CD4-positive, alpha-beta T cell (primary cell): ENCODE data around the gene NAIF1. TPM values are rescaled to one million over a fixed set of nuclear protein-coding genes. Genes with fewer than 3 reads are reported as not detected.

ENCODE experiments used
- ATAC-seq: fragments of 200-7000 bp; cut with Tn5 transposase; one replicate; pipeline ENCODE4 v1.10.0; 2022; ENCODE audit warnings: mild to moderate bottlenecking; ENCODE audit not compliant: poor library complexity
- CTCF ChIA-PET: fragments of 350-600 bp; sonication (Branson Sonifier 250); formaldehyde crosslinking; loops from one replicate; lab custom pipeline; 2021; ENCODE audit warnings: antibody characterized with exemption, inconsistent platforms; lab: Charles Lee
- POLR2A ChIA-PET: fragments of 350-600 bp; sonication (Branson Sonifier 250); formaldehyde crosslinking; loops from one replicate; lab custom pipeline; 2021; ENCODE audit warnings: antibody characterized with exemption, inconsistent platforms; lab: Charles Lee
- DNase-seq, 14 experiments: peaks; one replicate each; pipeline ENCODE4 v3.0.0-alpha.2; 2013 to 2020; ENCODE audit warnings: mixed read lengths in 2 of 14
- H3K27ac ChIP-seq, 2 donors: one replicate each; pipeline versions ENCODE4 v1.5.1 to v1.7.0; 2013; ENCODE audit warnings: low read length in 2 of 2, low read depth in 1 of 2, mild to moderate bottlenecking in 1 of 2
- H3K27me3 ChIP-seq, 2 experiments: 1 replicate in 1 of 2; 2 replicates in 1 of 2; pipeline versions ENCODE4 v1.6.1 to v1.7.0; 2013; ENCODE audit warnings: low read length in 2 of 2, control low read depth in 1 of 2, mild to moderate bottlenecking in 1 of 2, moderate library complexity in 1 of 2; ENCODE audit not compliant: insufficient read depth in 2 of 2, control insufficient read depth in 1 of 2
- H3K36me3 ChIP-seq: one replicate; pipeline ENCODE4 v1.6.1; 2013; ENCODE audit warnings: low read length, control low read depth; ENCODE audit not compliant: insufficient read depth
- H3K4me1 ChIP-seq: one replicate; pipeline ENCODE4 v1.6.1; 2013; ENCODE audit warnings: low read length, control low read depth; ENCODE audit not compliant: insufficient read depth
- H3K4me3 ChIP-seq: one replicate; pipeline ENCODE4 v1.5.1; 2013; ENCODE audit warnings: mild to moderate bottlenecking, low read length, moderate library complexity
- H3K9me3 ChIP-seq, 2 experiments: 1 replicate in 1 of 2; 2 replicates in 1 of 2; pipeline versions ENCODE4 v1.6.1 to v1.7.0; 2013; ENCODE audit warnings: low read length in 2 of 2, mild to moderate bottlenecking in 2 of 2, control low read depth in 1 of 2, moderate library complexity in 1 of 2; ENCODE audit not compliant: control insufficient read depth in 1 of 2, insufficient read depth in 1 of 2
- H3K27ac Mint-ChIP-seq: one replicate; pipeline ENCODE4 v1.8.0; 2020; ENCODE audit warnings: mixed read lengths
- H3K27me3 Mint-ChIP-seq: one replicate; pipeline ENCODE4 v1.8.0; 2021; ENCODE audit warnings: mixed read lengths
- H3K36me3 Mint-ChIP-seq: one replicate; pipeline ENCODE4 v1.8.0; 2021; ENCODE audit warnings: low read depth, mixed read lengths
- H3K4me1 Mint-ChIP-seq: one replicate; pipeline ENCODE4 v1.8.0; 2021; ENCODE audit warnings: low read depth, mixed read lengths
- H3K4me3 Mint-ChIP-seq: one replicate; pipeline ENCODE4 v1.8.0; 2020; ENCODE audit warnings: mild to moderate bottlenecking, mixed read lengths
- H3K9me3 Mint-ChIP-seq: one replicate; pipeline ENCODE4 v1.8.0; 2020; ENCODE audit warnings: mixed read lengths
- CTCF ChIP-seq: fragments of 200-600 bp; IDR thresholded peaks from one replicate; pipeline ENCODE4 v1.8.0; 2022; ENCODE audit warnings: antibody characterized with exemption, mild to moderate bottlenecking
- intact Hi-C, 2 experiments: fragments of 100-400 bp; cut with DNase I in 1 of 2; cut with micrococcal nuclease in 1 of 2; formaldehyde crosslinking; loops; one replicate each; pipeline versions ENCODE4 v1.15.1 to v1.9.0; 2023 to 2025; cut with DNase I, micrococcal nuclease
- total RNA-seq, 174 experiments: library from RNA in 2 of 174; stranded (reverse) in 2 of 174; gene quantifications; one replicate each; pipeline ENCODE4 v1.2.3 and lab custom pipeline; 2021 to 2026

NAIF1 gene
- total RNA-seq, 2 experiments from 2014 or later, result 11.5 to 16.8 TPM

GRCh38 chr9:128027705-128028104 lies 39.4 kb downstream of the NAIF1 start:
- Histone ChIP-seq H3K9me3 (no peaks in the 10 kb centered on the region), H3K27me3 (no peaks in the 10 kb centered on the region), H3K4me1 (peaks cover 100% of the 10 kb centered on the region), H3K27ac (peak overlapping the region; percentile 93 to 94), H3K36me3 (no peaks in the 10 kb centered on the region), H3K4me3 (no peak overlapping the region)
- Mint-ChIP-seq H3K27me3 (no peaks in the 10 kb centered on the region), H3K4me3 (peak overlapping the region; percentile 80), H3K4me1 (peaks cover 88% of the 10 kb centered on the region), H3K9me3 (no peaks in the 10 kb centered on the region), H3K36me3 (no peaks in the 10 kb centered on the region), H3K27ac (peak overlapping the region; percentile 94)
- ATAC-seq (no peak), DNase-seq (no peak)
- ChIA-PET CTCF (interaction anchor here (0.6 to 6.4 kb wide), 8 partner anchors 7 to 84 kb away, joined by 3 to 41 read pairs (median 5); partner anchors contain the start of genes EEIG1, NAIF1 and SLC25A25), POLR2A (interaction anchor here (1.0 to 21.3 kb wide), 12 partner anchors 18 to 90 kb away, joined by 3 to 1020 read pairs (median 10); partner anchors contain the start of genes DPM2, EEIG1, NAIF1 and SLC25A25)
- no peak for TF ChIP-seq CTCF
- intact Hi-C loops, result loop anchor here (1.0 to 2.0 kb wide), 4 partner anchors 46 to 85 kb away; partner anchors contain the start of gene EEIG1 (in 1 of the 2)

GRCh38 chr9:128026773-128027541 lies 40.2 kb downstream of the NAIF1 start:
- H3K27ac Mint-ChIP-seq, result peak overlapping the region; percentile 94
- ATAC-seq (peak; percentile 10), DNase-seq (peak in 13 of 14 experiments; percentile 30 to 75 (median 48))
- H3K4me1 Mint-ChIP-seq, result peaks cover 92% of the 10 kb centered on the region
- no peaks in the 10 kb centered on the region for H3K36me3 Mint-ChIP-seq
- H3K36me3 ChIP-seq, result no peaks in the 10 kb centered on the region
- no peaks in the 10 kb centered on the region for H3K9me3 ChIP-seq
- H3K27me3 Mint-ChIP-seq, result no peaks in the 10 kb centered on the region
- peak overlapping the region; percentile 80 for H3K4me3 Mint-ChIP-seq
- intact Hi-C loops, result loop anchor here in 1 of 2 experiments (1.0 to 2.0 kb wide), 5 partner anchors 20 to 84 kb away; partner anchors contain the start of genes EEIG1 and NAIF1
- H3K27me3 ChIP-seq, result no peaks in the 10 kb centered on the region
- peak overlapping the region; percentile 93 to 94 for H3K27ac ChIP-seq
- no peaks in the 10 kb centered on the region for H3K9me3 Mint-ChIP-seq
- H3K4me3 ChIP-seq, result peak overlapping the region; percentile 50
- ChIA-PET CTCF (interaction anchor here (0.6 to 6.4 kb wide), 10 partner anchors 8 to 84 kb away, joined by 3 to 41 read pairs (median 4); partner anchors contain the start of genes EEIG1, NAIF1 and SLC25A25), POLR2A (interaction anchor here (0.6 to 21.3 kb wide), 19 partner anchors 8 to 229 kb away, joined by 3 to 1020 read pairs (median 8); partner anchors contain the start of genes DPM2, EEIG1, NAIF1 and SLC25A25)
- no peak for TF ChIP-seq CTCF
- H3K4me1 ChIP-seq, result peaks cover 100% of the 10 kb centered on the region

- no peaks in the 10 kb centered on the region for H3K27me3 ChIP-seq
- Mint-ChIP-seq H3K27ac (peak overlapping the region; percentile 94), H3K36me3 (no peaks in the 10 kb centered on the region), H3K9me3 (no peaks in the 10 kb centered on the region), H3K4me1 (peaks cover 92% of the 10 kb centered on the region), H3K4me3 (peak overlapping the region; percentile 80), H3K27me3 (no peaks in the 10 kb centered on the region)
- ChIA-PET POLR2A (interaction anchor here (0.7 to 21.3 kb wide), 16 partner anchors 8 to 229 kb away, joined by 3 to 1020 read pairs (median 10); partner anchors contain the start of genes EEIG1, NAIF1 and SLC25A25), CTCF (interaction anchor here (0.9 to 6.4 kb wide), 6 partner anchors 9 to 291 kb away, joined by 3 to 41 read pairs (median 4); partner anchors contain the start of genes EEIG1 and TOR2A)
- no peaks in the 10 kb centered on the region for H3K9me3 ChIP-seq
- intact Hi-C loops, result loop anchor here in 1 of 2 experiments (1.0 to 2.0 kb wide), 5 partner anchors 19 to 84 kb away; partner anchors contain the start of genes EEIG1 and NAIF1
- peak overlapping the region; percentile 93 to 94 for H3K27ac ChIP-seq
- DNase-seq (peak; percentile 75 to 96 (median 81)), ATAC-seq (peak; percentile 69)
- H3K4me1 ChIP-seq, result peaks cover 100% of the 10 kb centered on the region
- no peaks in the 10 kb centered on the region for H3K36me3 ChIP-seq
- H3K4me3 ChIP-seq, result peak overlapping the region; percentile 50
- TF ChIP-seq CTCF, result no peak
Observed at GRCh38 chr9:128026255-128026772, 40.8 kb downstream of the NAIF1 start.
